ENCODE measurements around the gene PEX6.

Gene PEX6, protein sequence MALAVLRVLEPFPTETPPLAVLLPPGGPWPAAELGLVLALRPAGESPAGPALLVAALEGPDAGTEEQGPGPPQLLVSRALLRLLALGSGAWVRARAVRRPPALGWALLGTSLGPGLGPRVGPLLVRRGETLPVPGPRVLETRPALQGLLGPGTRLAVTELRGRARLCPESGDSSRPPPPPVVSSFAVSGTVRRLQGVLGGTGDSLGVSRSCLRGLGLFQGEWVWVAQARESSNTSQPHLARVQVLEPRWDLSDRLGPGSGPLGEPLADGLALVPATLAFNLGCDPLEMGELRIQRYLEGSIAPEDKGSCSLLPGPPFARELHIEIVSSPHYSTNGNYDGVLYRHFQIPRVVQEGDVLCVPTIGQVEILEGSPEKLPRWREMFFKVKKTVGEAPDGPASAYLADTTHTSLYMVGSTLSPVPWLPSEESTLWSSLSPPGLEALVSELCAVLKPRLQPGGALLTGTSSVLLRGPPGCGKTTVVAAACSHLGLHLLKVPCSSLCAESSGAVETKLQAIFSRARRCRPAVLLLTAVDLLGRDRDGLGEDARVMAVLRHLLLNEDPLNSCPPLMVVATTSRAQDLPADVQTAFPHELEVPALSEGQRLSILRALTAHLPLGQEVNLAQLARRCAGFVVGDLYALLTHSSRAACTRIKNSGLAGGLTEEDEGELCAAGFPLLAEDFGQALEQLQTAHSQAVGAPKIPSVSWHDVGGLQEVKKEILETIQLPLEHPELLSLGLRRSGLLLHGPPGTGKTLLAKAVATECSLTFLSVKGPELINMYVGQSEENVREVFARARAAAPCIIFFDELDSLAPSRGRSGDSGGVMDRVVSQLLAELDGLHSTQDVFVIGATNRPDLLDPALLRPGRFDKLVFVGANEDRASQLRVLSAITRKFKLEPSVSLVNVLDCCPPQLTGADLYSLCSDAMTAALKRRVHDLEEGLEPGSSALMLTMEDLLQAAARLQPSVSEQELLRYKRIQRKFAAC

DNA sequence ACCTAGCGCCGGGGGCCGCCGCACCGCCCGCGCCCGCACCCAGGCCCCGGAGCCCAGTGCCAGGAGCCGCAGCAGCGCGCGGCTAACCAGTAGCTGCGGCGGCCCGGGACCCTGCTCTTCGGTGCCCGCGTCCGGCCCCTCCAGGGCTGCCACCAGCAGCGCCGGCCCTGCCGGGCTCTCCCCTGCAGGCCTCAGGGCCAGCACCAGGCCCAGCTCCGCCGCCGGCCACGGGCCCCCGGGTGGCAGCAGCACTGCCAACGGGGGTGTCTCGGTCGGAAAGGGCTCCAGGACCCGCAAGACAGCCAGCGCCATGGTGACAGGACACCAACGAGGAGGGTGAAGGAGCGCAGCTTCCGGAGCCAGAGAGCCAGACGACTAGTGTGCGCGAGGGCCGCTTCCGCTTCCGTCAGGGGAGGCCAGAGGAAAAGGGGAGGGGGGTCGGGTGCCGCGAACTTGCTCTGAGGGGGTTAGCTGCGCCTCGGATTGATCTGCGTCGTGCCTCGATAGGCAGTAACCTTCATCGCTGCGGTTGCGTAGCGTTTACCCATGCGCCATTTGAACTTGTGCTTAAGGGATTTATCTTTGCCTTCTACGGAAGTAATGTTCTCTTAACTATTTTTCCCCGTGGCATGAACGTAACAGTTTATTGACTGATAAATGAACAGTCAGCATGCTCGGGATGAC, at the start of gene PEX6:
Gene PEX6, minus strand, starts transcription at position 343 of the 684 bp plus-strand sequence. Its CDS starts 31 bp downstream, at position 312.
- Histone ChIP-seq H2AFZ (ENCODE audit: low read depth, low read length) (peak within 1 kb of the TSS; percentile 87), H3K27ac (ENCODE audit: low read length) (peak within 1 kb of the TSS; percentile 87), H3K9ac (ENCODE audit: low read depth, low read length) (peak within 1 kb of the TSS; percentile 93), H3K36me3 (ENCODE audit: insufficient read depth, low read length) (peaks cover 2% of the 10 kb centered on the region), H4K20me1 (ENCODE audit: insufficient read depth, low read length) (peaks cover 6% of the 10 kb centered on the region; the same call in 1 of the 2 replicates), H3K79me2 (ENCODE audit: insufficient read depth, low read length) (peaks cover 37% of the 10 kb centered on the region), H3K9me3 (ENCODE audit: insufficient read depth, low read length, severe bottlenecking) (no peaks in the 10 kb centered on the region), H3K4me2 (ENCODE audit: insufficient read depth, low read length) (peak within 1 kb of the TSS; percentile 79), H3K27me3 (ENCODE audit: insufficient read depth, low read length, poor library complexity) (no peaks in the 10 kb centered on the region), H3K4me3 (ENCODE audit: low read depth in 1 of 2, low read length in 2 of 2) (peak within 1 kb of the TSS; percentile 92 to 96), H3K4me1 (ENCODE audit: insufficient read depth, low read length) (peaks cover 42% of the 10 kb centered on the region)
- ATAC-seq (ENCODE audit: insufficient read depth, low read depth) (peak; percentile 94), DNase-seq (peak; percentile 97)
- TF ChIP-seq, protein P1, sequence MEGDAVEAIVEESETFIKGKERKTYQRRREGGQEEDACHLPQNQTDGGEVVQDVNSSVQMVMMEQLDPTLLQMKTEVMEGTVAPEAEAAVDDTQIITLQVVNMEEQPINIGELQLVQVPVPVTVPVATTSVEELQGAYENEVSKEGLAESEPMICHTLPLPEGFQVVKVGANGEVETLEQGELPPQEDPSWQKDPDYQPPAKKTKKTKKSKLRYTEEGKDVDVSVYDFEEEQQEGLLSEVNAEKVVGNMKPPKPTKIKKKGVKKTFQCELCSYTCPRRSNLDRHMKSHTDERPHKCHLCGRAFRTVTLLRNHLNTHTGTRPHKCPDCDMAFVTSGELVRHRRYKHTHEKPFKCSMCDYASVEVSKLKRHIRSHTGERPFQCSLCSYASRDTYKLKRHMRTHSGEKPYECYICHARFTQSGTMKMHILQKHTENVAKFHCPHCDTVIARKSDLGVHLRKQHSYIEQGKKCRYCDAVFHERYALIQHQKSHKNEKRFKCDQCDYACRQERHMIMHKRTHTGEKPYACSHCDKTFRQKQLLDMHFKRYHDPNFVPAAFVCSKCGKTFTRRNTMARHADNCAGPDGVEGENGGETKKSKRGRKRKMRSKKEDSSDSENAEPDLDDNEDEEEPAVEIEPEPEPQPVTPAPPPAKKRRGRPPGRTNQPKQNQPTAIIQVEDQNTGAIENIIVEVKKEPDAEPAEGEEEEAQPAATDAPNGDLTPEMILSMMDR (IDR thresholded peaks at IDR 0.05; ENCODE audit: borderline replicate concordance, extremely low read depth, low read length, poor library complexity, severe bottlenecking), result no peak
- no peak for TF ChIP-seq EZH2 (IDR thresholded peaks at IDR 0.05; ENCODE audit: borderline replicate concordance, low read depth, low read length, severe bottlenecking)

DNA sequence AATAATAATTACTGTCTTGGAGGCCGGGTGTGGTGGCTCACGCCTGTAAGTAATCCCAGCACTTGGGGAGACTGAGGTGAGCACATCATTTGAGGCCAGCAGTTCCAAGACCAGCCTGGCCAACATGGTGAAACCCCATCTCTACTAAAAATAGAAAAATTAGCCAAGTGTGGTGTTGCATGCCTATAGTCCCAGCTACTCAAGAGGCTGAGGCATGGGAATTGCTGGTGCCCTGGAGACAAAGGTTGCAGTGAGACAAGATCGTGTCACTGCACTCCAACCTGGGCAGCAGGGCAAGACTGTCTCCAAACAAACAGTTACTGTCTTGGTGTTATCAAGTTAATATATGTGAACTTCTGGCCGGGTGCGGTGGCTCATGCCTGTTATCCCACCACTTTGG, 47.4 kb upstream of the PEX6 start:
- peaks cover 22% of the 10 kb centered on the region for H3K4me1 ChIP-seq (ENCODE audit: insufficient read depth, low read length)
- H3K9me3 ChIP-seq (ENCODE audit: insufficient read depth, low read length, severe bottlenecking), result no peaks in the 10 kb centered on the region
- H3K27ac ChIP-seq (ENCODE audit: low read length), result no peak overlapping the region
- no peak overlapping the region for H3K4me2 ChIP-seq (ENCODE audit: insufficient read depth, low read length)
- TF ChIP-seq, protein P1 (IDR thresholded peaks at IDR 0.05; ENCODE audit: borderline replicate concordance, extremely low read depth, low read length, poor library complexity, severe bottlenecking), result no peak
- no peak for TF ChIP-seq EZH2 (IDR thresholded peaks at IDR 0.05; ENCODE audit: borderline replicate concordance, low read depth, low read length, severe bottlenecking)
- H3K36me3 ChIP-seq (ENCODE audit: insufficient read depth, low read length), result peaks cover 69% of the 10 kb centered on the region
- no peaks in the 10 kb centered on the region for H3K27me3 ChIP-seq (ENCODE audit: insufficient read depth, low read length, poor library complexity)
- DNase-seq, result no peak
- H3K4me3 ChIP-seq (ENCODE audit: low read depth in 1 of 2, low read length in 2 of 2), result no peak overlapping the region
- H4K20me1 ChIP-seq (ENCODE audit: insufficient read depth, low read length), result peaks cover 18% of the 10 kb centered on the region
- ATAC-seq (ENCODE audit: insufficient read depth, low read depth), result no peak
- no peak overlapping the region for H2AFZ ChIP-seq (ENCODE audit: low read depth, low read length)
- no peak overlapping the region for H3K9ac ChIP-seq (ENCODE audit: low read depth, low read length)
- H3K79me2 ChIP-seq (ENCODE audit: insufficient read depth, low read length), result peaks cover 38% of the 10 kb centered on the region

DNA sequence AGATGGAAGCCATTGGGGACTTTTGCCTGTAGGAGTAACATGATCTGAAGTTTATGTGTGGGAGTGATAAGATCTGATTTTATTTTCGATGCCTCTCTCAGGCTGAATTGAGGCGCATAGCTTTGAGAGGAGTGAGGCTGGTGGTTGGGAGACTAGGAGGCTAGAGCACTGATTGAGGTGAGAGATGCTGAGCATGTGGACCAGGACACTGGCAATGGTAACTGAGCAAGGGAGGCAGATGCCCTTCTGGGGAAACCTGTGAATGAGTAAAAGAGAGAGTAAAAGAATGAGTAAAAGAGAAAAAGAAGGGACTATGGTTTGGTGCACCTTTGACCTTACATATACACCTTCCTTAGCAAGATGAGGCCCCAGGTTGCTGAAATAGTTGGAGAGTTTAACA, 45.5 kb upstream of the PEX6 start:
- H3K79me2 ChIP-seq (ENCODE audit: insufficient read depth, low read length), result peaks cover 44% of the 10 kb centered on the region
- no peak overlapping the region for H3K27ac ChIP-seq (ENCODE audit: low read length)
- no peak overlapping the region for H2AFZ ChIP-seq (ENCODE audit: low read depth, low read length)
- no peaks in the 10 kb centered on the region for H3K9me3 ChIP-seq (ENCODE audit: insufficient read depth, low read length, severe bottlenecking)
- peak overlapping the region; percentile 0; the same call in 1 of the 2 replicates for H3K4me2 ChIP-seq (ENCODE audit: insufficient read depth, low read length)
- peaks cover 38% of the 10 kb centered on the region for H3K4me1 ChIP-seq (ENCODE audit: insufficient read depth, low read length)
- peaks cover 18% of the 10 kb centered on the region for H4K20me1 ChIP-seq (ENCODE audit: insufficient read depth, low read length)
- no peak overlapping the region for H3K4me3 ChIP-seq (ENCODE audit: low read depth in 1 of 2, low read length in 2 of 2)
- no peak for DNase-seq
- no peak for TF ChIP-seq EZH2 (IDR thresholded peaks at IDR 0.05; ENCODE audit: borderline replicate concordance, low read depth, low read length, severe bottlenecking)
- TF ChIP-seq, protein P1 (IDR thresholded peaks at IDR 0.05; ENCODE audit: borderline replicate concordance, extremely low read depth, low read length, poor library complexity, severe bottlenecking), result no peak
- H3K27me3 ChIP-seq (ENCODE audit: insufficient read depth, low read length, poor library complexity), result no peaks in the 10 kb centered on the region
- no peak for ATAC-seq (ENCODE audit: insufficient read depth, low read depth)
- H3K36me3 ChIP-seq (ENCODE audit: insufficient read depth, low read length), result peaks cover 75% of the 10 kb centered on the region
- no peak overlapping the region for H3K9ac ChIP-seq (ENCODE audit: low read depth, low read length)

Measured in DND-41 (cell line).